VCaP (cell line): Measurements from ENCODE around the gene SAA2.

Experiments used
- H3K27ac ChIP-seq: fragments of 450-650 bp; 2 replicates; pipeline ENCODE4 v1.5.1; 2017
- TF ChIP-seq, protein P1 (sequence below): fragments of 450-650 bp; conservative IDR thresholded peaks from 2 replicates; pipeline ENCODE4 v1.5.1; 2017; ENCODE audit warnings: mild to moderate bottlenecking, moderate library complexity

The SAA2 gene

DNA sequence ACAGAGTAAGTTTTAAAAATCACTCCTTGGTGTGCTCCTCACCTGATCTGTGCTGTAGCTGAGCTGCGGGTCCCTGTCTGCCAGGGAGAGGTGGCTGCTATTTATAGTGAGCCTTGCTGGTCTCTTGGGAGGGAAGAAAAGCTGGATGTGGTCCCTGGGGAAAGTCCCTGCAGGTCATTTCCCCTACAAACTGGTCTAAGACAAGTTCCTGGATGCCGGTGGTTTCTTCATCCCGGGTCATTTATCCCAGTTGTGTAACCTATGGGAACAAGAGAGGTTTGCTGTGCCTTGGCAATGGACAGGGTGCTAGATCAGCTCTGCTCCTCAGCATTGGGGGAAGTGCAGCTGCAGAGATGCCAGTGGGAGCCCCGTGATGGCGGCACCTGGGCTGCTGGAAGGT, at the start of gene SAA2:
SAA2 (minus strand) TSS at position 108 of the 400 bp plus-strand sequence. CDS start 657 bp downstream, outside the sequence.
- H3K27ac ChIP-seq: no peak within 1 kb of the TSS
- TF ChIP-seq, protein P1, sequence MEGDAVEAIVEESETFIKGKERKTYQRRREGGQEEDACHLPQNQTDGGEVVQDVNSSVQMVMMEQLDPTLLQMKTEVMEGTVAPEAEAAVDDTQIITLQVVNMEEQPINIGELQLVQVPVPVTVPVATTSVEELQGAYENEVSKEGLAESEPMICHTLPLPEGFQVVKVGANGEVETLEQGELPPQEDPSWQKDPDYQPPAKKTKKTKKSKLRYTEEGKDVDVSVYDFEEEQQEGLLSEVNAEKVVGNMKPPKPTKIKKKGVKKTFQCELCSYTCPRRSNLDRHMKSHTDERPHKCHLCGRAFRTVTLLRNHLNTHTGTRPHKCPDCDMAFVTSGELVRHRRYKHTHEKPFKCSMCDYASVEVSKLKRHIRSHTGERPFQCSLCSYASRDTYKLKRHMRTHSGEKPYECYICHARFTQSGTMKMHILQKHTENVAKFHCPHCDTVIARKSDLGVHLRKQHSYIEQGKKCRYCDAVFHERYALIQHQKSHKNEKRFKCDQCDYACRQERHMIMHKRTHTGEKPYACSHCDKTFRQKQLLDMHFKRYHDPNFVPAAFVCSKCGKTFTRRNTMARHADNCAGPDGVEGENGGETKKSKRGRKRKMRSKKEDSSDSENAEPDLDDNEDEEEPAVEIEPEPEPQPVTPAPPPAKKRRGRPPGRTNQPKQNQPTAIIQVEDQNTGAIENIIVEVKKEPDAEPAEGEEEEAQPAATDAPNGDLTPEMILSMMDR: no peak

DNA sequence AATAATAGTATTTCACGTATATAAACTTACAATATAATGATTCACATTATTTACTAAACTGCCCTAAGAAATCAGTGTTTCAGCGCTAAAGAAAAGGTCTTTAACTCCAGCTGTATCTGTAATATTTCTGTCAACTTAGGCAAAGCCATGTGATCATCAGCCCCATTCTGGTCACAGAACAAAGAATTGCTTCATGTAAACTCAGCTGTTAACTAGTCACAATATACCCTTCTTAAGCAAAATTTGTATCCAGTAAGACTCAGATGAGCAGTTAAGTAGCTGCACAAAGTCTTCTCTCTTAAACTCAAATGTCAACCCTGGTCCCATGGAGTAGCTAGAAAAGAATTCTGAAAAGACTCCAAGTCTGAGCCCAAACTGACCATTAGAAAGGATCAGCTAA, 46.8 kb upstream of the SAA2 start:
- no peak overlapping the region for H3K27ac ChIP-seq
- TF ChIP-seq, protein P1: no peak

DNA sequence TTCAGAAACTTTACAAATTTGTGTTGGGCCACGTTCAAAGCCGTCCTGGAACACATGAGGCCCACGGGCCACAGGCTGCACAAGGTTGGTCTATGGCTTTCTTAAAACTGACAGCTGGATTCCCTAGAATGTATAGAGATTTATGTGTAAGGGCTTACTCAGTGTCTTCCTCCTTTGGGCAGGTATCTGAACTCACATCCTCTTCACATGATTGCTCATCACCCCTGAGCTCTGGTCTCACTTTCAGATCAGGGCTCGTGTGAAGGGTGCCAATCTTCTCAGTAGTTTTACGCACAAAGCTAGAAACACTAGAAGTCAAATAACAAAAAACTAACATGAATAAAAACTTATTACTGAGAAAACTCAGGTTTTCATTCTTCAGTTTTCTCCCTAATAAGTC, 46.4 kb upstream of the SAA2 start:
- no peak overlapping the region for H3K27ac ChIP-seq
- TF ChIP-seq, protein P1: no peak

DNA sequence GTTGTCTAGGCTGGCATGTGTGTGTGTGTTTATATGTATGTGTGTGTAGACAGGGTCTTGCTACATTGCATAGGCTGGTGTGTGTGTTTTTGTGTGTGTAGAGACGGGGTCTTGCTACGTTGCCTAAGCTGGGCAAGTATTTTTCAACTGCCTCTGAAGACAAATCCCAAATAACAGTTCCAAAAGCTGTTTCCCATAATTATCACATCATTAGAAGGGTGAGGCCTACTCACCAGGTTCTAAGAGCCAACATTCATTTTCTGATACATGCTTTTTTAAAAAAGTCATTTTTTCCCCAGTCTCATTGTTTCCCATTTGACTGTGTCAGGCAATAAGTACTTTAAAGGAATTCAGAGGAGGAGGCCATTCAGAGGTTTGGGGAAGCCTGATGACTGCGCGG, 40.4 kb upstream of the SAA2 start:
- H3K27ac ChIP-seq: no peak overlapping the region
- TF ChIP-seq, protein P1: no peak

DNA sequence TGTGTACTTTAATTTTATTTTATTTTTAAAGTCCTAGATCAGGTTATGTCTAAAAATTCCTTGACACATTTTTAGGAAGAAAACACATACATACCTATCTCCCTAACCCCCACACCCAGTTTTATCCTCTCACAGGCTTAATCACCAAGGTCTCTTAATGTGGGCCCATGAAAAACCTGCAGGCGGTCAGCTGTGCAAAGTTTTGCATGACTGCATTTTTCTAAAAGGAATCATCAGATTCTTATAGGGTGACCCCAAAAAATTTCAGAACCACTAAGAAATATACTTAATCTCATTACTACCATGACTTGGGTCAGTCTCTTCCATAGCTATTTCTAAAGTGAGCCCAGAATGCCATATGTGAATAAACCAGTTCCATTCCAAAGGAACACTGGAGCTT, 37.4 kb upstream of the SAA2 start:
- TF ChIP-seq, protein P1: no peak
- H3K27ac ChIP-seq: no peak overlapping the region

DNA sequence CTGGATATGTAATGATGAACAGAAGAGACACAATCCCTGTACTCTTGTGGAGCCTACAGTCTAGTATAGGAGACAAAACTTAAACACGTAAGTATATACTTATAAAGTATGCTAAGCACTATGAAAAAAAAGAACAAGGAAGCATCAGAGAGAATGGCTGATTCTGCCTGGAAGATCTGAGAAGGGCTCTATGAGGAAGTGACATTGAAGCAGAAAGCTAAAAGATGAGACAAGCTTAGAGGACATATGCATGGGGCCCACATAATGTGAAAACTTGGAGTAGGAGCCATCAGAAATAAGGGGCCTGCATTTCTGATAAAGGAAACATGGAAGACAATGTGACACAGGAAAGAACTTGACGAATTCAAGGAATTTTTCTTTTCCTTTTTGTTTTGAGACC, 34.2 kb upstream of the SAA2 start:
- TF ChIP-seq, protein P1: no peak
- H3K27ac ChIP-seq: no peak overlapping the region

DNA sequence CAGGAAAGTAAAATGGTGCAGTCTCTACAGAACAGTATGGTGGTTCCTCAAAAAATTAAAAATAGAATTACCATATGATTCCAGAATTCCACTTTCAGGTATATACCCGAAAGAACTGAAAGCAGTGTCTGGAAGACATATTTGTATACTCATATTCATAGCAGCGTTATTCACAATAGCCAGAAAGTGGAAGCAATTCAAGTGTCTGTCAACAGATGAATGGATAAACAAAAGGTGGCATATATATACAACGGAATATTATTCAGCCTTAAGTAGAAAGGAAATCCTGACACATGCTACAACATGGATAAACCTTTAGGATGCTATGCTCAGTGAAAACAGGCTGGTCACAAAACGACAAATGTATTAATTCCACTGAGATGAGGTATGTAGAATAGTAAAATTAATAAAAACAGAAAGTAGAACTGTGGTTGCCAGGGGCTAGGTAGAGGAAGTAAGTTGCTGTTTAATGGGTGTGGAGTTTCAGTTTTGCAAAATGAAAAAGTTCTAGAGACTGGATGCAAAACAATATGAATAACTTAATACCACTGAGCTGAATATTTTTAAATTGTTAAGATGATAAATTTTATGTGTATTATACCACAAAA, 32.1 kb upstream of the SAA2 start:
- no peak overlapping the region for H3K27ac ChIP-seq
- TF ChIP-seq, protein P1: no peak
